Upper lobe of left lung (tissue), 4 donors: Measurements from ENCODE around the gene NCOR2.

ENCODE experiments used
- CTCF ChIP-seq, 6 experiments: fragments of 450-650 bp in 4 of 6; fragments of 200-600 bp in 2 of 6; sonication (generic) in 2 of 6; IDR thresholded peaks; one replicate each; pipeline ENCODE4 v1.5.1; 2016 to 2019; ENCODE audit warnings: antibody characterized with exemption in 6 of 6
- EP300 ChIP-seq, 4 donors: sonication (generic); formaldehyde crosslinking; IDR thresholded peaks; one replicate each; pipeline ENCODE4 v1.5.1; 2017; ENCODE audit warnings: antibody characterized with exemption in 4 of 4, control low read depth in 2 of 4

GRCh38 chr12:124603831-124604251 is 36.4 kb upstream of the NCOR2 start:
- TF ChIP-seq CTCF (IDR thresholded peaks at IDR 0.05): no peak
- no peak for TF ChIP-seq EP300 (IDR thresholded peaks at IDR 0.05)
